ENCODE results near the gene CDK18. TPM values are rescaled to one million over a fixed set of nuclear protein-coding genes. Genes with fewer than 3 reads are reported as not detected.

Gene CDK18
- total RNA-seq, 1 experiment from 2014 or later, result 38.5 TPM

GRCh38 chr1:205505791-205506190 lies 1.3 kb downstream of the CDK18 start:
- Mint-ChIP-seq H3K4me3 (peak overlapping the region; percentile 83 to 93), H3K27ac (peak overlapping the region in 1 of 3 experiments; percentile 44; a peak in 1 of 7 replicates), H3K36me3 (ENCODE audit: insufficient read depth in 1 of 3, low read depth in 3 of 3) (peaks cover 5 to 18% (median 8%) of the 10 kb centered on the region in 3 experiments; a peak in 6 of 7 replicates), H3K9me3 (no peaks in the 10 kb centered on the region), H3K4me1 (peaks cover 51 to 57% of the 10 kb centered on the region in 2 experiments), H3K27me3 (ENCODE audit: low read depth) (peaks cover 8% of the 10 kb centered on the region)
- H4K5ac ChIP-seq (ENCODE audit: insufficient read length, low read depth, low read length), result no peak overlapping the region
- no peak overlapping the region for H2BK15ac ChIP-seq (ENCODE audit: low read depth, low read length)
- peak overlapping the region; percentile 23; the same call in 1 of the 2 replicates for H3K14ac ChIP-seq (ENCODE audit: insufficient read depth, low read length)
- DNase-seq, result no peak
- no peak overlapping the region for H2BK20ac ChIP-seq (ENCODE audit: low read depth, low read length, poor library complexity, severe bottlenecking)
- no peak overlapping the region for H3T11ph ChIP-seq (ENCODE audit: low read length)
- no peaks in the 10 kb centered on the region for H4K20me1 ChIP-seq (ENCODE audit: control insufficient read depth, insufficient read depth, insufficient read length)
- TF ChIP-seq CTCF (conservative IDR thresholded peaks at IDR 0.05), result no peak
- H3K4me1 ChIP-seq (ENCODE audit: insufficient read depth, low read length), result peaks cover 9% of the 10 kb centered on the region; the same call in 1 of the 2 replicates
- H3K9me3 ChIP-seq (ENCODE audit: control insufficient read depth, low read depth, low read length), result no peaks in the 10 kb centered on the region
- no peak overlapping the region for H2BK12ac ChIP-seq (ENCODE audit: insufficient read length, low read depth, low read length)
- H2BK5ac ChIP-seq (ENCODE audit: insufficient read length, low read length), result no peak overlapping the region
- no peak overlapping the region for H4K91ac ChIP-seq (ENCODE audit: insufficient read length, low read depth, low read length)
- H3K56ac ChIP-seq (ENCODE audit: insufficient read length, low read depth, low read length), result no peak overlapping the region
- H3K23me2 ChIP-seq (ENCODE audit: insufficient read length, low read depth, low read length, poor library complexity, severe bottlenecking), result peaks cover 9% of the 10 kb centered on the region
- no peak overlapping the region for H4K8ac ChIP-seq (replicated peaks; ENCODE audit: insufficient read length, low read depth, low read length)
- peaks cover 5% of the 10 kb centered on the region; the same call in 1 of the 2 replicates for H3K79me2 ChIP-seq (ENCODE audit: insufficient read depth, low read length)
- H3K79me1 ChIP-seq (ENCODE audit: insufficient read depth, low read depth, low read length, poor library complexity, severe bottlenecking), result no peaks in the 10 kb centered on the region
- H3K27me3 ChIP-seq (ENCODE audit: insufficient read depth, low read length), result no peaks in the 10 kb centered on the region
- WGBS (ENCODE audit: extremely low coverage, insufficient read length, low lambda C conversion rate), result no CpG with 5 or more reads among the region's 15 CpGs
- no peak overlapping the region for H2BK120ac ChIP-seq (ENCODE audit: low read depth, low read length, poor library complexity, severe bottlenecking)
- H3K23ac ChIP-seq (ENCODE audit: insufficient read length, low read depth, low read length), result no peak overlapping the region
- H3K9ac ChIP-seq (ENCODE audit: extremely low read depth, insufficient read length, low read length), result no peak overlapping the region
- no peak overlapping the region for H2AFZ ChIP-seq (ENCODE audit: low read length)
- H3K18ac ChIP-seq (ENCODE audit: insufficient read length, low read depth, low read length), result no peak overlapping the region
- no peak overlapping the region for H3K4ac ChIP-seq (ENCODE audit: low read depth, low read length)
- H3K4me2 ChIP-seq (ENCODE audit: insufficient read depth, insufficient read length, low read length), result peak overlapping the region; percentile 58
- H2AK5ac ChIP-seq (ENCODE audit: insufficient read length, low read length), result no peak overlapping the region
- no peak overlapping the region for H3K27ac ChIP-seq (ENCODE audit: insufficient read length, low read depth, low read length)
